ENCODE results near the gene EZH2.

Gene EZH2

DNA sequence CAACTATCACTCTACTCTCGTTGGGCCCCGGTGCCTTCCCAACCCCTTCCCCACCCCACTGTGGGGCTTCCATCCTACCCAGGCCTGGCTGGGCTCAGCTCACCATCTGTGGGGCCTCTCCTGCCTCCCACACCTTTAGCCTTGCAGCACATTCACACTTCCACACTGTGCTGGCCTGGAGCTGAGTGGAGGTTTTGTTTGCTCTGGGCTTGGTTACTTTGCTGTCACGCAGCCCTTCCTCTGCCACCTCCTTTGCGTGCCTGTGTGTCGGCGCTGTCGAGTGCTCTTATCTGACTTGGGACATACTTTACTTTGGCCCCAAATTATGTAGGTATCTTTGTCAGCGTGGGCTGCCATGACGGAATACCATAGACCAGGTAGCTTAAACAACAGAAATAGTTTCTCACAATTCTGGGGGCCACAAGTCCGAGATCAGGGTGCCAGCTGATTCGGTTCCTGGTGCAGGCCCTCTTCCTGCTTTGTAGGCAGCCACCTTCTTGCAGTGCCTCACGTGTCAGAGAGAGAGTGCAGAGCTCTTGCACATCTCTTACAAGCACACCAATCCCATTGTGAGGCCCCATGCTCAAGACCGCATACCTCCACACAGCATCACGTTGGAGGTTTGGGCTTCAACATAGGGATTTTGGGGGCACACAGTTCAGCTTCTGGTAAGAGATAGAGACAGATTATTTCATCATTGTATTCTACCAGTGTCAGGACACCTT is 96.4 kb downstream of the EZH2 start:
- no peak for DNase-seq (ENCODE audit: low spot score)
- TF ChIP-seq, protein P1, sequence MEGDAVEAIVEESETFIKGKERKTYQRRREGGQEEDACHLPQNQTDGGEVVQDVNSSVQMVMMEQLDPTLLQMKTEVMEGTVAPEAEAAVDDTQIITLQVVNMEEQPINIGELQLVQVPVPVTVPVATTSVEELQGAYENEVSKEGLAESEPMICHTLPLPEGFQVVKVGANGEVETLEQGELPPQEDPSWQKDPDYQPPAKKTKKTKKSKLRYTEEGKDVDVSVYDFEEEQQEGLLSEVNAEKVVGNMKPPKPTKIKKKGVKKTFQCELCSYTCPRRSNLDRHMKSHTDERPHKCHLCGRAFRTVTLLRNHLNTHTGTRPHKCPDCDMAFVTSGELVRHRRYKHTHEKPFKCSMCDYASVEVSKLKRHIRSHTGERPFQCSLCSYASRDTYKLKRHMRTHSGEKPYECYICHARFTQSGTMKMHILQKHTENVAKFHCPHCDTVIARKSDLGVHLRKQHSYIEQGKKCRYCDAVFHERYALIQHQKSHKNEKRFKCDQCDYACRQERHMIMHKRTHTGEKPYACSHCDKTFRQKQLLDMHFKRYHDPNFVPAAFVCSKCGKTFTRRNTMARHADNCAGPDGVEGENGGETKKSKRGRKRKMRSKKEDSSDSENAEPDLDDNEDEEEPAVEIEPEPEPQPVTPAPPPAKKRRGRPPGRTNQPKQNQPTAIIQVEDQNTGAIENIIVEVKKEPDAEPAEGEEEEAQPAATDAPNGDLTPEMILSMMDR (IDR thresholded peaks at IDR 0.05; ENCODE audit: extremely low read depth, insufficient read depth, missing control alignments): no peak
- in situ Hi-C loops (cut with MboI; ENCODE audit: low pct_unique_long_range_greater_than_20kb, low sequenced_read_pairs, unreplicated experiment): no loop called here

DNA sequence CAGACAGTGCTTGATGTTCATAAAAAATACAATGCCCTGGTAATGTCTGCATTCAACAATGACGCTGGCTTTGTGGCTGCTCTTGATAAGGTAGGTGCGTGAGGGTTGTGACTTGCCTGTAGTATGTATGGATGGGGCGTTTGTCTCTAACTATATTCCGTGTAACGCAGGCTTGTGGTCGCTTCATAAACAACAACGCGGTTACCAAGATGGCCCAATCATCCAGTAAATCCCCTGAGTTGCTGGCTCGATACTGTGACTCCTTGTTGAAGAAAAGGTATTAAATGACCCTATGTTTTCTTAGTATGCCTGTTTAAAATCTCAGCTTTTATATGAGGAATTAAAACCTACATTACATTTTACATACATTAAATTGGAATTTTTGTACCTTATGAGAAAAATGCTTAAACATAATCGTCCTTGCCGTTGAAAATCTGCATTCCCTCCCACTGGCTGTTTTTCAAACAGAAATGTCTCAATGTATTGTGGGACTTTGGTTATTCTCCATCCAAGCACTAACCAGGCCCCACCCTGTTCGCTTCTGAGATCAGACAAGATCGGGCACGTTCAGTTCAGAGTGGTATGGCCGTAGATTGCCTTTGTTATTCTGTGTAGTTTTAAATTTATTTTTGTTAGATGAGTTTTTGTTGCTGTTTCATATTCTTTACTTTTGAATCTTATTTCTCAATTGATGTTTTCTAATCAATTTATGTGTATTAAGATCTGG is 100.1 kb downstream of the EZH2 start:
- DNase-seq (ENCODE audit: low spot score): no peak
- in situ Hi-C loops (cut with MboI; ENCODE audit: low pct_unique_long_range_greater_than_20kb, low sequenced_read_pairs, unreplicated experiment): no loop called here
- TF ChIP-seq, protein P1 (IDR thresholded peaks at IDR 0.05; ENCODE audit: extremely low read depth, insufficient read depth, missing control alignments): no peak

GRCh38 chr7:148782757-148783456 is 101.2 kb downstream of the EZH2 start:
- in situ Hi-C loops (cut with MboI; ENCODE audit: low pct_unique_long_range_greater_than_20kb, low sequenced_read_pairs, unreplicated experiment): no loop called here
- DNase-seq (ENCODE audit: low spot score): no peak
- TF ChIP-seq, protein P1 (IDR thresholded peaks at IDR 0.05; ENCODE audit: extremely low read depth, insufficient read depth, missing control alignments): no peak

GRCh38 chr7:148774471-148774870 is 109.6 kb downstream of the EZH2 start:
- TF ChIP-seq, protein P1 (IDR thresholded peaks at IDR 0.05; ENCODE audit: extremely low read depth, insufficient read depth, missing control alignments): no peak
- DNase-seq (ENCODE audit: low spot score): no peak
- in situ Hi-C loops (cut with MboI; ENCODE audit: low pct_unique_long_range_greater_than_20kb, low sequenced_read_pairs, unreplicated experiment): no loop called here

- TF ChIP-seq, protein P1 (IDR thresholded peaks at IDR 0.05; ENCODE audit: extremely low read depth, insufficient read depth, missing control alignments): no peak
- DNase-seq (ENCODE audit: low spot score): peak; percentile 38
- in situ Hi-C loops (cut with MboI; ENCODE audit: low pct_unique_long_range_greater_than_20kb, low sequenced_read_pairs, unreplicated experiment): no loop called here
Measured at GRCh38 chr7:148773334-148773733, 110.8 kb downstream of the EZH2 start.

DNA sequence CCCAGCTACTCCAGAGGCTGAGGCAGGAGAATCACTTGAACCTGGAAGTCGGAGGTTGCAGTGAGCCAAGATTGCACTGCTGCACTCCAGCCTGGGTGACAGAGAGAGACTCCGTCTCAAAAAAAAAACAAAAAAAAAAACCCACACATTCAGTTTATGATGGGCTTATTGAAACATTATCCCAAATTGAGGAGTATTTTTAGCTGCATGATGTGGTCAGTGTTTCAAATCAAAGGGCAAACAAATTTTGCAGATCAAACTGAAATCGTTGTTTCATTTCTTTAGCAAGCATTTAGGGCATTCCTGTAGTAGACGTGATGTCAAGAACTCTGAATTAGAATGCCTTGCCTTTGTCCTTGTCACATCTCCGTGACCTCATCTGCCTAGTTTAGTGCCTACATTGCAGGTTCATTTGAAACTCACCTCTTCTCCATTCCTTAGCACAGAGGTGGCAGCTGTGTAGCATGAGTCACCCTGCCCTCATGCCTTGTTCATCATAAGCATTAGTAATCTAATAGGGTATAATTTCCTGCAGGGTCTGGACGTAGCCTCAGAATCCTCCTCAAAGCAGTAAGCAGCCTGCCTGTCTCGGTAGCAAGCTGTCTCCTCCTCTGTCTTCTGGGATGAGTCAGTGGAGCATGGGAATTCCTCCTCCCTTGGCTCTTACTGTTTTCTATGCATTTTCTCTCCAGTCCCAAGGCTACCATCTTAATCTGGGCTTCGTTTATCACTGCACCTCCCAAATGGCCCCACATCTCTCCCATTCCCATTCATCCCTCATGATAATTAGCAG is 111.6 kb downstream of the EZH2 start:
- DNase-seq (ENCODE audit: low spot score): no peak
- TF ChIP-seq, protein P1 (IDR thresholded peaks at IDR 0.05; ENCODE audit: extremely low read depth, insufficient read depth, missing control alignments): no peak
- in situ Hi-C loops (cut with MboI; ENCODE audit: low pct_unique_long_range_greater_than_20kb, low sequenced_read_pairs, unreplicated experiment): no loop called here

Measured in GM13977 (cell line).